Stimulated activated naive CD8-positive, alpha-beta T cell treated with anti-CD3 and anti-CD28 coated beads, Interleukin-15, amount 100 ng/mL, for 72 hours (primary cell): ENCODE data around the gene KIFC3.

ENCODE experiments used
- ATAC-seq: fragments of 150-1000 bp; cut with Tn5 transposase; 2 replicates; pipeline ENCODE4 v1.10.0; 2021; ENCODE audit warnings: mild to moderate bottlenecking, moderate library complexity
- DNase-seq, 2 donors: peaks; one replicate each; pipeline ENCODE4 v3.0.0; 2021 to 2022
- H3K27ac Mint-ChIP-seq, 2 donors: one replicate each; pipeline ENCODE4 v1.8.0; 2022; ENCODE audit warnings: mild to moderate bottlenecking in 2 of 2, mixed read lengths in 2 of 2, moderate library complexity in 2 of 2
- H3K27me3 Mint-ChIP-seq: one replicate; pipeline ENCODE4 v1.8.0; 2022; ENCODE audit warnings: mixed read lengths
- H3K4me1 Mint-ChIP-seq: one replicate; pipeline ENCODE4 v1.8.0; 2022; ENCODE audit warnings: mild to moderate bottlenecking, mixed read lengths
- H3K4me3 Mint-ChIP-seq, 2 donors: one replicate each; pipeline ENCODE4 v1.8.0; 2022; ENCODE audit warnings: mild to moderate bottlenecking in 2 of 2, mixed read lengths in 2 of 2, moderate library complexity in 1 of 2
- H3K9me3 Mint-ChIP-seq, 2 donors: one replicate each; pipeline ENCODE4 v1.8.0; 2022; ENCODE audit warnings: mixed read lengths in 2 of 2

Gene KIFC3

GRCh38 chr16:57771141-57771785 lies 31.0 kb downstream of the KIFC3 start:
- peak overlapping the region in 1 of 2 donors; percentile 4 for H3K27ac Mint-ChIP-seq
- H3K27me3 Mint-ChIP-seq: no peaks in the 10 kb centered on the region

DNA sequence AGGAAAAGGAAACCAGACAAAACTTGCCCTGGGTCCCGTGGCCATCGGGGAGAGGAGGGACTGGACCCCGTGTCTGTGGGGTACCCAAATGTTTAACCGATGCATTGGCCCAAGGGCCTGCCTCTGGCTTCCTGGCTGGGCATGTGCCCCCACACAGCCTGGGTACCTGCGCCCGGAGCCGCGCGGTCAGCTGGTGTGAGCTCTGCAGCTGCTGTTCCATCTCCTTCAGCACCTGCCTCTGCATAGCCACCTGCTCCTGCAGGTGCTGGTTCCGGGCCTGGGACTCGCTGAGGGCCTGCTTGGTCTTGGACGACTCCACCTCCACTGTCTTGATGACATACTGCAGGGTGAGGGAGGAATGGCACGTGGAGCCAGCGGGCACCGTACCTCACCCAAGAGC lies 31.9 kb downstream of the KIFC3 start:
- Mint-ChIP-seq H3K4me3 (no peak overlapping the region), H3K27ac (no peak overlapping the region), H3K9me3 (no peaks in the 10 kb centered on the region), H3K4me1 (no peaks in the 10 kb centered on the region), H3K27me3 (no peaks in the 10 kb centered on the region)
- DNase-seq: no peak
- ATAC-seq: peak; percentile 13

More at GRCh38 chr16:57771141-57771785, 31.0 kb downstream of the KIFC3 start:
- H3K4me1 Mint-ChIP-seq: no peaks in the 10 kb centered on the region
- H3K9me3 Mint-ChIP-seq: no peaks in the 10 kb centered on the region
- DNase-seq (no peak), ATAC-seq (peak; percentile 6)
- no peak overlapping the region for H3K4me3 Mint-ChIP-seq

GRCh38 chr16:57769541-57770145 lies 32.6 kb downstream of the KIFC3 start:
- Mint-ChIP-seq H3K4me3 (no peak overlapping the region), H3K27ac (no peak overlapping the region), H3K27me3 (no peaks in the 10 kb centered on the region), H3K4me1 (peaks cover 1% of the 10 kb centered on the region), H3K9me3 (no peaks in the 10 kb centered on the region)
- DNase-seq: no peak
- peak; percentile 7 for ATAC-seq

GRCh38 chr16:57766714-57767348 lies 35.5 kb downstream of the KIFC3 start:
- H3K27me3 Mint-ChIP-seq: no peaks in the 10 kb centered on the region
- ATAC-seq: no peak
- no peaks in the 10 kb centered on the region for H3K9me3 Mint-ChIP-seq
- no peak for DNase-seq
- no peak overlapping the region for H3K27ac Mint-ChIP-seq
- H3K4me3 Mint-ChIP-seq: no peak overlapping the region
- H3K4me1 Mint-ChIP-seq: peaks cover 6% of the 10 kb centered on the region

GRCh38 chr16:57765160-57765728 lies 37.0 kb downstream of the KIFC3 start:
- no peaks in the 10 kb centered on the region for H3K9me3 Mint-ChIP-seq
- no peak overlapping the region for H3K27ac Mint-ChIP-seq
- ATAC-seq: no peak
- DNase-seq: no peak
- no peak overlapping the region for H3K4me3 Mint-ChIP-seq
- H3K4me1 Mint-ChIP-seq: peaks cover 6% of the 10 kb centered on the region
- H3K27me3 Mint-ChIP-seq: no peaks in the 10 kb centered on the region

DNA sequence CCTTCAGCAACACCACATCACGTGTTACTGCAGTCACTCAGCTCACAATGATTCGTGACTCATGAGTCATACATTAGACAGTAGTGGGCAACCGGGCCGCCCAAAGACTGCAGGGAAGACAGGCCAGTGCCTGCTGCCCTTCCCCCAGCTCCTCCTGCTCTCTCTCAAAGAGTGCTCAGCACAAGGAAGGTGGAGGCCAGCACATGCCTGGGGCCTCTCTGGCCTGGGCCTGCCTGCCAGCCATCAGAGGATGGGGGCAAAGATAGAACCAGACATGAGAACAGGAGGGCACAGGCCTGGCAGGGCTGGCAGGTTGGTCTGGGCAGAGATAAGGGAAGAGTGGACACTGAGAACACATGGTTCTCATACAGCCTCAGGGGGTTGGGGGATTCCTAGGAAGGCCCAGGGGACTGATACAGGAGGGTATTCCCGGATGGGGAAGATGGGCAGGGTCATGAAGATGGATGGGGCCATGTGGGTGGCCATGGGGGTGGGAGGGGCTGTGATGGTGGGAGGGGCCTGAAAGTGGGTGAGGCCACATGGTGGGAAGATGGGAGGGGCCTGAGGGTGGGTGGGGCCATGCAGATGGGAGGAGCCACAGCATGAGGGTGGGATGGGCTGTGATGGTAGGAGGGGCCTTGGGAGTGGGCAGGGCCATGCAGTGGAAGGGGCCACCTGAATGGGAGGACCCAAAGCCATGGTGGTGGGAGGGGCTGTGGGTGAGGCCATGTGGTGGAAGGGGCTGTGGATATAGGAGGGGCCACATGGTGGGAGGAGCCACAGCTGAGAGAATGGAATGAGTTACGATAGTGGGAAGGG lies 37.7 kb downstream of the KIFC3 start:
- DNase-seq (no peak), ATAC-seq (peak; percentile 19)
- H3K27me3 Mint-ChIP-seq: no peaks in the 10 kb centered on the region
- peaks cover 11% of the 10 kb centered on the region for H3K4me1 Mint-ChIP-seq
- peak overlapping the region in 1 of 2 donors; percentile 69 for H3K27ac Mint-ChIP-seq
- no peaks in the 10 kb centered on the region for H3K9me3 Mint-ChIP-seq
- H3K4me3 Mint-ChIP-seq: no peak overlapping the region

GRCh38 chr16:57764006-57764340 lies 38.3 kb downstream of the KIFC3 start:
- DNase-seq: no peak
- no peaks in the 10 kb centered on the region for H3K27me3 Mint-ChIP-seq
- H3K4me1 Mint-ChIP-seq: peaks cover 16% of the 10 kb centered on the region
- no peak overlapping the region for H3K4me3 Mint-ChIP-seq
- H3K9me3 Mint-ChIP-seq: no peaks in the 10 kb centered on the region
- no peak overlapping the region for H3K27ac Mint-ChIP-seq
- ATAC-seq: no peak

DNA sequence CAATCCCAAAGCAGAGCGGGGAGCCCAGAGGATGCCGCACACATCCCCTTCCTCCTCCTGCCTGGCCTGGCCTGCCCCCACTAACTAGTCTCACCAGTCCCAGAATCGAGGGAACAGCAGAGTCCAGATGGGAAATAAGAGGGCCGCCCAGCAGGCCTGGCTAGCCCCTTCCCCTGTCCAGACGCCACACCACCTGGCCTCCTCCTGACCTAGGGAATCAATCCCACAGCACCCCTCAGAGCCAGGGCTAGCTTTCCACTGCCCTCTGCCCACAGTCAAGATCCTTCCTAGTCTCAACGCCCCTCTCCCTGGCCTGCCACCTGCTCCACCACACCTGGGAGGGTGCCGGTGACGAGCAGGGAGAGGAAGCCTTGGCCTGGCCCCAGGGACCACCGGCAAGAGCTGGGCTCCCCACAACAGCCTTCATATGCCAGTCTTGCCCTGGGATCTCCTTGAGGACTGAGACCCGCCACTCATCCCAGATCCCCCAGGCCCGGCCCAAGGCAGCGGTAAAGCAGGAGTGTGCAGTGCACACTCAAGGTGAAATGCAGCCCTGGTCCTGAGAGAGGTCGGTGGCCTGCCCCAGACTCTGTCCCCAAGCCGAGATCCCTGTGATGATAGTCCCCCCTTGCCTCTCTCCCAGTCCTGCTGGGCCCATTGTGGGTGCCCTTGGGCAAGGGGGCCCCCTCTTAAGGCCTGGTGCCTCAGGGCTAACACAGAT lies 38.8 kb downstream of the KIFC3 start:
- H3K4me1 Mint-ChIP-seq: peaks cover 16% of the 10 kb centered on the region
- DNase-seq: no peak
- H3K4me3 Mint-ChIP-seq: no peak overlapping the region
- H3K9me3 Mint-ChIP-seq: no peaks in the 10 kb centered on the region
- no peak for ATAC-seq
- no peak overlapping the region for H3K27ac Mint-ChIP-seq
- no peaks in the 10 kb centered on the region for H3K27me3 Mint-ChIP-seq

GRCh38 chr16:57762365-57763040 lies 39.8 kb downstream of the KIFC3 start:
- ATAC-seq (no peak), DNase-seq (no peak)
- H3K9me3 Mint-ChIP-seq: no peaks in the 10 kb centered on the region
- H3K27me3 Mint-ChIP-seq: no peaks in the 10 kb centered on the region
- no peak overlapping the region for H3K4me3 Mint-ChIP-seq
- H3K27ac Mint-ChIP-seq: no peak overlapping the region
- peaks cover 16% of the 10 kb centered on the region for H3K4me1 Mint-ChIP-seq

GRCh38 chr16:57761957-57762356 lies 40.3 kb downstream of the KIFC3 start:
- H3K27me3 Mint-ChIP-seq: no peaks in the 10 kb centered on the region
- H3K27ac Mint-ChIP-seq: peak overlapping the region in 1 of 2 donors; percentile 16
- no peak for ATAC-seq
- H3K9me3 Mint-ChIP-seq: no peaks in the 10 kb centered on the region
- no peak overlapping the region for H3K4me3 Mint-ChIP-seq
- DNase-seq: no peak
- peaks cover 16% of the 10 kb centered on the region for H3K4me1 Mint-ChIP-seq

- no peak overlapping the region for H3K4me3 Mint-ChIP-seq
- no peaks in the 10 kb centered on the region for H3K27me3 Mint-ChIP-seq
- peak overlapping the region in 1 of 2 donors; percentile 87 for H3K27ac Mint-ChIP-seq
- no peak for DNase-seq
- H3K4me1 Mint-ChIP-seq: peaks cover 18% of the 10 kb centered on the region
- ATAC-seq: no peak
- H3K9me3 Mint-ChIP-seq: no peaks in the 10 kb centered on the region
These were observed 41.0 kb downstream of the KIFC3 start for GRCh38 chr16:57761301-57761700.

- Mint-ChIP-seq H3K27me3 (no peaks in the 10 kb centered on the region), H3K9me3 (no peaks in the 10 kb centered on the region), H3K4me3 (no peak overlapping the region), H3K4me1 (peaks cover 25% of the 10 kb centered on the region), H3K27ac (no peak overlapping the region)
- DNase-seq (no peak), ATAC-seq (no peak)
These were observed 41.7 kb downstream of the KIFC3 start for GRCh38 chr16:57760357-57761160.

- Mint-ChIP-seq H3K27ac (peak overlapping the region in 1 of 2 donors; percentile 71), H3K9me3 (no peaks in the 10 kb centered on the region), H3K4me1 (peaks cover 24% of the 10 kb centered on the region), H3K27me3 (no peaks in the 10 kb centered on the region), H3K4me3 (no peak overlapping the region)
- ATAC-seq (no peak), DNase-seq (no peak)
These were observed 42.5 kb downstream of the KIFC3 start for GRCh38 chr16:57759541-57760356.
